Panc1 (cell line): ENCODE results near the gene DAPK2. TPM values are rescaled to one million over a fixed set of nuclear protein-coding genes. Genes with fewer than 3 reads are reported as not detected.

Experiments
- ATAC-seq: fragments of 200-7000 bp; cut with Tn5 transposase; 2 replicates; pipeline ENCODE4 v1.9.1; 2020; ENCODE audit warnings: mild to moderate bottlenecking, moderate library complexity
- BruUV-seq: library from RNA; stranded (reverse); fragments of 400-500 nt; replicated peaks from 2 replicates; lab custom pipeline; 2021; lab: Mats Ljungman, UMichigan
- CTCF ChIA-PET: fragments of 300-600 bp; sonication (Branson Sonifier 250); formaldehyde crosslinking; loops from one replicate; lab custom pipeline; 2022; ENCODE audit warnings: antibody characterized with exemption; lab: Charles Lee
- POLR2A ChIA-PET: fragments of 300-600 bp; sonication (Branson Sonifier 250); formaldehyde crosslinking; loops from one replicate; lab custom pipeline; 2022; ENCODE audit warnings: antibody characterized with exemption; lab: Charles Lee
- DNase-seq: peaks from one replicate; pipeline ENCODE4 v3.0.0-alpha.2; 2010; ENCODE audit warnings: low read depth, low spot score
- H3K27ac ChIP-seq: 2 replicates; pipeline ENCODE4 v1.5.1; 2011; ENCODE audit warnings: mild to moderate bottlenecking, low read length, inconsistent platforms
- H3K27me3 ChIP-seq: fragments of 200-500 bp; sonication (Bioruptor generic); 2 replicates; pipeline ENCODE4 v1.6.0; 2014; ENCODE audit warnings: low read length, inconsistent platforms; ENCODE audit not compliant: control insufficient read depth, insufficient read depth
- H3K36me3 ChIP-seq: fragments of 200-500 bp; sonication (Bioruptor generic); 2 replicates; pipeline ENCODE4 v1.5.1; 2014; ENCODE audit warnings: inconsistent platforms, mild to moderate bottlenecking, low read length, moderate library complexity; ENCODE audit not compliant: control insufficient read depth, insufficient read depth
- H3K4me1 ChIP-seq: 2 replicates; pipeline ENCODE4 v1.5.1; 2011; ENCODE audit warnings: inconsistent platforms, mild to moderate bottlenecking, low read length, moderate library complexity; ENCODE audit not compliant: control insufficient read depth, insufficient read depth
- H3K4me3 ChIP-seq, 2 experiments: 2 replicates each; pipeline ENCODE4 v1.5.1; 2011 to 2012; ENCODE audit warnings: low read depth in 2 of 2, low read length in 2 of 2, mild to moderate bottlenecking in 2 of 2, inconsistent platforms in 1 of 2, moderate library complexity in 1 of 2
- H3K9me3 ChIP-seq: fragments of 200-500 bp; sonication (Bioruptor generic); 2 replicates; pipeline ENCODE4 v1.5.1; 2014; ENCODE audit warnings: low read depth, mild to moderate bottlenecking, inconsistent platforms, low read length, moderate library complexity; ENCODE audit not compliant: control insufficient read depth, insufficient read depth
- POLR2AphosphoS5 ChIP-seq: IDR thresholded peaks from 2 replicates; pipeline ENCODE4 v1.6.1; 2012; ENCODE audit warnings: mild to moderate bottlenecking, low read depth, low read length, moderate library complexity
- SIN3A ChIP-seq: IDR thresholded peaks from 2 replicates; pipeline ENCODE4 v1.6.1; 2012; ENCODE audit warnings: low read depth, mild to moderate bottlenecking, low read length, moderate library complexity, borderline replicate concordance; ENCODE audit not compliant: insufficient read depth
- TCF7L2 ChIP-seq: IDR thresholded peaks from 2 replicates; pipeline ENCODE4 v1.6.1; 2011; ENCODE audit warnings: mild to moderate bottlenecking, low read depth, low read length, inconsistent platforms
- in situ Hi-C: cut with HindIII; loops from 2 replicates; pipeline ENCODE4 v1.10.0; 2016; ENCODE audit warnings: low sequenced_read_pairs, low pct_unique_long_range_greater_than_20kb
- intact Hi-C: fragments of 100-400 bp; cut with micrococcal nuclease; formaldehyde crosslinking; loops from one replicate; pipeline ENCODE4 v1.10.0; 2022; ENCODE audit not compliant: unreplicated experiment
- total RNA-seq: library from RNA; stranded (reverse); gene quantifications from one replicate; pipeline ENCODE4 v1.2.1, GENCODE V29; 2021; ENCODE audit not compliant: unreplicated experiment
- TF ChIP-seq, protein P1 (sequence below): fragments of 450-650 bp; IDR thresholded peaks from 2 replicates; pipeline ENCODE4 v1.5.1; 2017; ENCODE audit warnings: mild to moderate bottlenecking
- TF ChIP-seq, protein P2 (sequence below), 2 experiments: IDR thresholded peaks; 2 replicates each; pipeline ENCODE4 v1.6.1; 2011 to 2012; ENCODE audit warnings: low read depth in 2 of 2, control low read depth in 1 of 2, low read length in 1 of 2, mild to moderate bottlenecking in 1 of 2, moderate library complexity in 1 of 2; ENCODE audit not compliant: insufficient read depth in 1 of 2

The DAPK2 gene
- total RNA-seq, 1 experiment from 2014 or later = 10.2 TPM

DNA sequence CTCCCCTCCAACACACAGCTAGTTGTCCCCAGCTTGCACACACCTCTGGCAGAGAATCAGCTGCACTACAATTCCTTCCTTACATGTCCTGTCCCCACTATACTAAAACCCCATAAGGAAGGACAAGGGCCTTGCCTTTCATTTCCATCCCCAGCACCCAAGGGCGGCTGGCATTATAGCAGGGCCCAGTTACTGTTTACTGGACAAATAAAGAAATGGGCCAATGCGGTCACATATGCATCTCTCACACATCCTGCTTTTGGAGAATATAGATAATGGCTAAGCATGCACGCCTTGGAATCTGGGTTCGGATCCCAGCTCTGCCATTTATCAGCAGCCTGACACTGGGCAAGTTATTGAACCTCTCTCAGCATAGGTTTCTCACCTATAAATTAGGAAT, 99.1 kb downstream of the DAPK2 start:
- DNase-seq = no peak
- POLR2A ChIA-PET = interaction anchor here (0.6 kb wide), 1 partner anchor 61 kb away, joined by 9 read pairs; no protein-coding TSS in a partner anchor
- CTCF ChIA-PET = interaction anchor here (0.9 kb wide), 1 partner anchor 100 kb away, joined by 4 read pairs; no protein-coding TSS in a partner anchor
- no peaks in the 10 kb centered on the region for H3K4me1 ChIP-seq
- intact Hi-C loops = no loop called here
- in situ Hi-C loops = no loop called here
- ATAC-seq = no peak
- no peak overlapping the region for H3K27ac ChIP-seq
- no peak overlapping the region for H3K4me3 ChIP-seq
- no peaks in the 10 kb centered on the region for H3K9me3 ChIP-seq
- TF ChIP-seq, protein P1, sequence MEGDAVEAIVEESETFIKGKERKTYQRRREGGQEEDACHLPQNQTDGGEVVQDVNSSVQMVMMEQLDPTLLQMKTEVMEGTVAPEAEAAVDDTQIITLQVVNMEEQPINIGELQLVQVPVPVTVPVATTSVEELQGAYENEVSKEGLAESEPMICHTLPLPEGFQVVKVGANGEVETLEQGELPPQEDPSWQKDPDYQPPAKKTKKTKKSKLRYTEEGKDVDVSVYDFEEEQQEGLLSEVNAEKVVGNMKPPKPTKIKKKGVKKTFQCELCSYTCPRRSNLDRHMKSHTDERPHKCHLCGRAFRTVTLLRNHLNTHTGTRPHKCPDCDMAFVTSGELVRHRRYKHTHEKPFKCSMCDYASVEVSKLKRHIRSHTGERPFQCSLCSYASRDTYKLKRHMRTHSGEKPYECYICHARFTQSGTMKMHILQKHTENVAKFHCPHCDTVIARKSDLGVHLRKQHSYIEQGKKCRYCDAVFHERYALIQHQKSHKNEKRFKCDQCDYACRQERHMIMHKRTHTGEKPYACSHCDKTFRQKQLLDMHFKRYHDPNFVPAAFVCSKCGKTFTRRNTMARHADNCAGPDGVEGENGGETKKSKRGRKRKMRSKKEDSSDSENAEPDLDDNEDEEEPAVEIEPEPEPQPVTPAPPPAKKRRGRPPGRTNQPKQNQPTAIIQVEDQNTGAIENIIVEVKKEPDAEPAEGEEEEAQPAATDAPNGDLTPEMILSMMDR = no peak
- TF ChIP-seq SIN3A (no peak), POLR2AphosphoS5 (no peak), TCF7L2 (no peak)
- TF ChIP-seq, protein P2, sequence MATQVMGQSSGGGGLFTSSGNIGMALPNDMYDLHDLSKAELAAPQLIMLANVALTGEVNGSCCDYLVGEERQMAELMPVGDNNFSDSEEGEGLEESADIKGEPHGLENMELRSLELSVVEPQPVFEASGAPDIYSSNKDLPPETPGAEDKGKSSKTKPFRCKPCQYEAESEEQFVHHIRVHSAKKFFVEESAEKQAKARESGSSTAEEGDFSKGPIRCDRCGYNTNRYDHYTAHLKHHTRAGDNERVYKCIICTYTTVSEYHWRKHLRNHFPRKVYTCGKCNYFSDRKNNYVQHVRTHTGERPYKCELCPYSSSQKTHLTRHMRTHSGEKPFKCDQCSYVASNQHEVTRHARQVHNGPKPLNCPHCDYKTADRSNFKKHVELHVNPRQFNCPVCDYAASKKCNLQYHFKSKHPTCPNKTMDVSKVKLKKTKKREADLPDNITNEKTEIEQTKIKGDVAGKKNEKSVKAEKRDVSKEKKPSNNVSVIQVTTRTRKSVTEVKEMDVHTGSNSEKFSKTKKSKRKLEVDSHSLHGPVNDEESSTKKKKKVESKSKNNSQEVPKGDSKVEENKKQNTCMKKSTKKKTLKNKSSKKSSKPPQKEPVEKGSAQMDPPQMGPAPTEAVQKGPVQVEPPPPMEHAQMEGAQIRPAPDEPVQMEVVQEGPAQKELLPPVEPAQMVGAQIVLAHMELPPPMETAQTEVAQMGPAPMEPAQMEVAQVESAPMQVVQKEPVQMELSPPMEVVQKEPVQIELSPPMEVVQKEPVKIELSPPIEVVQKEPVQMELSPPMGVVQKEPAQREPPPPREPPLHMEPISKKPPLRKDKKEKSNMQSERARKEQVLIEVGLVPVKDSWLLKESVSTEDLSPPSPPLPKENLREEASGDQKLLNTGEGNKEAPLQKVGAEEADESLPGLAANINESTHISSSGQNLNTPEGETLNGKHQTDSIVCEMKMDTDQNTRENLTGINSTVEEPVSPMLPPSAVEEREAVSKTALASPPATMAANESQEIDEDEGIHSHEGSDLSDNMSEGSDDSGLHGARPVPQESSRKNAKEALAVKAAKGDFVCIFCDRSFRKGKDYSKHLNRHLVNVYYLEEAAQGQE (IDR thresholded peaks at IDR 0.05; ENCODE audit: insufficient read depth in 1 of 2, low read depth in 2 of 2, low read length in 1 of 2) = no peak
- H3K27me3 ChIP-seq = no peaks in the 10 kb centered on the region
- BruUV-seq = no TSS peak
- no peaks in the 10 kb centered on the region for H3K36me3 ChIP-seq

DNA sequence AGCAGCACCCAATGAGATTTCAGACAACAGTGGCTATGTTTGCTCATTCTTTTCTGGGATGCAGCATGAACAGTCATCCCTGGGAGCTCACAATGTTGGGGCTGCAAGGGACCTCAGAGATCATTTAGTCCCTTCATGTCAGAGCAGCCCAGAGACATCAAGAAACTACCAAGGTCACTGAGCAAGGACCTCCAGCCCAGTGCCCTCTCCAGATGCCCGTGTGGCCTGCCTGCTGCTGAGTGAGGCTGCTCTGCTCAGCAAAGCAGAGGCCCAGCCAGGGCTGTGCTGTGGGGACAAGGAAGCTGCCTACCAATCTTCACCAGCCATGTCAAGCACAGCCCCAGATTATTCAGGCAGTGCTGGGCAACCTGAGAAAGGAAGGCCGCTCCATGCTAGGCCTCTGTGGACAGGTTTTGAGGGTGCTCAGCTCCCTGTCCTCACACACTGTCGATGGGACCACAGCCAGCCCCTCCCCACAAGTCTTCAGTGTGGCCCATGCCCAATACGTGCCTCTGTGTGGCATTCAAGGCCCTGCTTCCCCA, 99.7 kb downstream of the DAPK2 start:
- DNase-seq (no peak), ATAC-seq (no peak)
- H3K27ac ChIP-seq = no peak overlapping the region
- POLR2A ChIA-PET = interaction anchor here (0.6 kb wide), 1 partner anchor 61 kb away, joined by 9 read pairs; no protein-coding TSS in a partner anchor
- in situ Hi-C loops = no loop called here
- no peaks in the 10 kb centered on the region for H3K4me1 ChIP-seq
- TF ChIP-seq, protein P2 (IDR thresholded peaks at IDR 0.05; ENCODE audit: insufficient read depth in 1 of 2, low read depth in 2 of 2, low read length in 1 of 2) = no peak
- TF ChIP-seq SIN3A (no peak), POLR2AphosphoS5 (no peak), TCF7L2 (no peak)
- TF ChIP-seq, protein P1 = no peak
- H3K27me3 ChIP-seq = no peaks in the 10 kb centered on the region
- no peak overlapping the region for H3K4me3 ChIP-seq
- no peaks in the 10 kb centered on the region for H3K9me3 ChIP-seq
- CTCF ChIA-PET = interaction anchor here (0.9 kb wide), 1 partner anchor 100 kb away, joined by 4 read pairs; no protein-coding TSS in a partner anchor
- H3K36me3 ChIP-seq = no peaks in the 10 kb centered on the region
- BruUV-seq = no TSS peak
- intact Hi-C loops = no loop called here
